ENCODE measurements around the gene RBPJL.

DNA sequence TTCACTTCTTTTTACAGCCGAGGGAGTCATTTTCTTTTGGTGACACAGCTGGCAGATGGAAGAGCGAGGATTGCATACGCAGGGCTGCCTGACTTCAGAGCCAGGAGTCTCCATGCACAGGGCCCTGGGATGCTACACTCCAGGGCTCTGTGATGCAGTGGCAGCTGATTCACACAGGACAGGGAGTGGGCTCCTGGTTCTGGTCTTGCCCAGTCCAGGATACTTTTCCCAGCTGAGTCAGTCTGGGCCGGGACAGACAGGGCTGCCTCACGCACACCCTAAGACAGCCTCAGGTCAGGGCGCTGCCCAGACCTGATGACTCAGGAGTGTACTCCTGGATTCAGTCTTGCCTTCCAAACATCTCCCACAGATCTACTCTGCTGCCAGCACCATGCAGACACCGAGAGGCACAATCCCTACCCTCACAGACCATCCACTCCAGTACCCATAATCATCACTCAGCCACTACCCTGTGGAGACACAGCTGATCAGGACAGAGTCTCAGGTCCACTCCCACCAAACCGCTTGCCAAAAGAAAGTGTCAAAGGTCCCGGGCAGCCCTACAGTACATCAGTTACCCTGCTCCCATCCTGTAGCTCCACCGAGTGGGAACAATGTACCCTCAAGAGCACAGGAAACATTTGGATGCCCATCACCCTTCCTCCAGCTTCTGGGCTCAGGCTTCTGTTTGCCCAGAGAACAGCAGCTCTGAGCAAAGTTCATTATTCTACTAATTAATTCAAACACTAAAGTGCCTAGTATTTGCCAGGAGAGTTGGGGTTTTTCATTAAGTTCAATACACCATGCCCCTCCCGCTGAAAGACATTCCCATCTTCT, 30.1 kb downstream of the RBPJL start:
- TF ChIP-seq, protein P1, sequence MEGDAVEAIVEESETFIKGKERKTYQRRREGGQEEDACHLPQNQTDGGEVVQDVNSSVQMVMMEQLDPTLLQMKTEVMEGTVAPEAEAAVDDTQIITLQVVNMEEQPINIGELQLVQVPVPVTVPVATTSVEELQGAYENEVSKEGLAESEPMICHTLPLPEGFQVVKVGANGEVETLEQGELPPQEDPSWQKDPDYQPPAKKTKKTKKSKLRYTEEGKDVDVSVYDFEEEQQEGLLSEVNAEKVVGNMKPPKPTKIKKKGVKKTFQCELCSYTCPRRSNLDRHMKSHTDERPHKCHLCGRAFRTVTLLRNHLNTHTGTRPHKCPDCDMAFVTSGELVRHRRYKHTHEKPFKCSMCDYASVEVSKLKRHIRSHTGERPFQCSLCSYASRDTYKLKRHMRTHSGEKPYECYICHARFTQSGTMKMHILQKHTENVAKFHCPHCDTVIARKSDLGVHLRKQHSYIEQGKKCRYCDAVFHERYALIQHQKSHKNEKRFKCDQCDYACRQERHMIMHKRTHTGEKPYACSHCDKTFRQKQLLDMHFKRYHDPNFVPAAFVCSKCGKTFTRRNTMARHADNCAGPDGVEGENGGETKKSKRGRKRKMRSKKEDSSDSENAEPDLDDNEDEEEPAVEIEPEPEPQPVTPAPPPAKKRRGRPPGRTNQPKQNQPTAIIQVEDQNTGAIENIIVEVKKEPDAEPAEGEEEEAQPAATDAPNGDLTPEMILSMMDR (IDR thresholded peaks at IDR 0.05; ENCODE audit: poor library complexity): no peak
- TF ChIP-seq EZH2phosphoT487 (IDR thresholded peaks at IDR 0.05; ENCODE audit: low read depth, severe bottlenecking, unreplicated experiment) (no peak), EZH2 (IDR thresholded peaks at IDR 0.05; ENCODE audit: borderline replicate concordance) (no peak)
